Cardiac fibroblast (primary cell): Measurements from ENCODE around the gene TBX5.
A peak's percentile ranks its signal among the peaks of the same experiment; 100 is the strongest.

Experiments
- DNase-seq, 2 donors: peaks; one replicate each; pipeline versions ENCODE4 v3.0.0 to v3.0.0-alpha.2; 2010; ENCODE audit warnings: low read depth in 2 of 2
- H3K4me3 ChIP-seq, 2 donors: replicated peaks in 1 of 2; 1 replicate in 1 of 2; 2 replicates in 1 of 2; pipeline ENCODE4 v1.5.1; 2011; ENCODE audit warnings: low read depth in 2 of 2, low read length in 2 of 2, mild to moderate bottlenecking in 2 of 2, moderate library complexity in 1 of 2
- CTCF ChIP-seq: IDR thresholded peaks from one replicate; pipeline ENCODE4 v1.5.1; 2011; ENCODE audit warnings: low read depth, mild to moderate bottlenecking, low read length, inconsistent platforms

The TBX5 gene

GRCh38 chr12:114396153-114396868 is 9.6 kb downstream of the TBX5 start:
- no peak for DNase-seq
- no peak overlapping the region for H3K4me3 ChIP-seq
- TF ChIP-seq CTCF = no peak

GRCh38 chr12:114395755-114396152 is 10.2 kb downstream of the TBX5 start:
- H3K4me3 ChIP-seq = no peak overlapping the region
- DNase-seq = peak; percentile 18 to 49
- TF ChIP-seq CTCF = no peak

- no peak for DNase-seq
- no peak for TF ChIP-seq CTCF
- no peak overlapping the region for H3K4me3 ChIP-seq
Observed at GRCh38 chr12:114395233-114395632, 10.7 kb downstream of the TBX5 start.

GRCh38 chr12:114393569-114393968 is 12.4 kb downstream of the TBX5 start:
- H3K4me3 ChIP-seq = no peak overlapping the region
- TF ChIP-seq CTCF = no peak
- no peak for DNase-seq

GRCh38 chr12:114392909-114393308 is 13.0 kb downstream of the TBX5 start:
- no peak overlapping the region for H3K4me3 ChIP-seq
- no peak for TF ChIP-seq CTCF
- DNase-seq = no peak

- no peak for DNase-seq
- no peak overlapping the region for H3K4me3 ChIP-seq
- TF ChIP-seq CTCF = no peak
Observed at GRCh38 chr12:114391088-114391487, 14.9 kb downstream of the TBX5 start.

GRCh38 chr12:114384739-114385138 is 21.2 kb downstream of the TBX5 start:
- no peak overlapping the region for H3K4me3 ChIP-seq
- DNase-seq = peak in 1 of 2 donors; percentile 91
- TF ChIP-seq CTCF = no peak
